Midbrain (tissue), 1 donor: ENCODE measurements around the gene CHST7.
A peak's percentile ranks its signal among the peaks of the same experiment; 100 is the strongest.

Source experiments
- DNase-seq: peaks from one replicate; lab custom pipeline; 2025; lab: John Stamatoyannopoulos, UW

CHST7 gene

DNA sequence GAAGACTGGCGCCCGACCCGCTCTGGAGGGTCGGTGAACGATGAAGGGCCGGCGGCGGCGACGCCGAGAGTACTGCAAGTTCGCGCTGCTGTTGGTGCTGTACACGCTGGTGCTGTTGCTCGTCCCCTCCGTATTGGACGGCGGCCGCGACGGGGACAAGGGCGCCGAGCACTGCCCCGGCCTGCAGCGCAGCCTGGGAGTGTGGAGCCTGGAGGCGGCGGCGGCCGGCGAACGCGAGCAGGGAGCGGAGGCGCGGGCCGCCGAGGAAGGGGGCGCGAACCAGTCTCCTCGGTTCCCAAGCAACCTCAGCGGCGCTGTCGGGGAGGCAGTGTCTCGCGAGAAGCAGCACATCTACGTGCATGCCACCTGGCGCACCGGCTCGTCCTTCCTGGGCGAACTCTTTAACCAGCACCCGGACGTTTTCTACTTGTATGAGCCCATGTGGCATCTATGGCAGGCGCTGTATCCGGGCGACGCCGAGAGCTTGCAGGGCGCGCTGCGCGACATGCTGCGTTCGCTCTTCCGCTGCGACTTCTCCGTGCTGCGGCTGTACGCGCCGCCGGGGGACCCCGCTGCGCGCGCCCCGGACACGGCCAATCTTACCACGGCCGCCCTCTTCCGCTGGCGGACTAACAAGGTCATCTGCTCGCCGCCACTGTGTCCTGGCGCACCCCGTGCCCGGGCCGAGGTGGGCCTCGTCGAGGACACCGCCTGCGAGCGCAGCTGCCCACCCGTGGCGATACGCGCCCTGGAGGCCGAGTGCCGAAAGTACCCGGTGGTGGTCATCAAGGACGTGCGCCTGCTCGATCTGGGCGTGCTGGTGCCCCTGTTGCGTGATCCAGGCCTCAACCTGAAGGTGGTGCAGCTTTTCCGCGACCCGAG, 568 bp downstream of the CHST7 start:
- no peak for DNase-seq

GRCh38 chrX:46574774-46575381, 1.3 kb downstream of the CHST7 start:
- no peak for DNase-seq

GRCh38 chrX:46575586-46575985, 2.0 kb downstream of the CHST7 start:
- DNase-seq, result no peak

- DNase-seq, result peak; percentile 12
These were observed 2.4 kb downstream of the CHST7 start for GRCh38 chrX:46575991-46576392.

GRCh38 chrX:46576458-46576857, 2.9 kb downstream of the CHST7 start:
- DNase-seq, result no peak

- no peak for DNase-seq
These were observed 3.8 kb downstream of the CHST7 start for GRCh38 chrX:46577221-46578005.

- DNase-seq, result no peak
These were observed 5.7 kb downstream of the CHST7 start for GRCh38 chrX:46579250-46579649.

GRCh38 chrX:46580613-46581012, 7.0 kb downstream of the CHST7 start:
- DNase-seq, result no peak

DNA sequence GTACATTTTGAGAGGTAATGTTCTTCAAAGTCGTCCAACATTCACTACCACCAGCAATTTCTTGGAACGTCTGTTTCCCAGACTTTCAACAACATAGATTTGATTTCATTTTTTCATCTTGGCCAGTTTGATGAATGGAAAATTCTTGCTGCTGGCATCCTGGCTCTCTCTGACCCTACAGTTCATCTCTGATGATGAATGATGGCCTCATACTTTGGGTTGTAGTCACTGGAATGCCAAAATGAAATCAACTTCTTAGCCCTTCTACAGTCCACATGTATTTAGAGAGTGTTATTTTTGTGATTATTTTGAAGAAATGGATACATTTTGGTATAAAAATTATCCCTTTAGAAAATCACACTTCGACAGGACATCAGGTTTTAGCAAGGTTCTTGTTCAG, 8.8 kb downstream of the CHST7 start:
- DNase-seq, result no peak

DNA sequence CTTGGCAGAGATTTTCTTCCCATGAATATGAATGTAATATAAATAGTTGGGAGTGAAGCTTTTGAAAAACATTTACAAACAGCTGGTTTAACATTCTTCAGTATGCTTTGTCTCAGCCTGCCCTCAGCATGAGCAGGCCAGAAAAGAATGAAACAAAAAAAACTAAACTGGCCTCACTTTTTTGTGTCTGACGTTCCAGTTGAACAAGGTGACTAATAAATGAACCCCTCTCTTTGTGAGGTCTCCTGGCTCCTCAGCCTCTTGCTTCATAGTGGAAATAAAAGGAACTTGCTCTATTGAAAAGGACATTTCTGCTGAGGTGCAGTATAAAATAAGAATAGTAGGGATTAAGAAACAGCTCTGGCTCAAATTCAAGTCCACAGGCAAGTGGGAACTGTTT, 9.4 kb downstream of the CHST7 start:
- peak; percentile 31 for DNase-seq

DNA sequence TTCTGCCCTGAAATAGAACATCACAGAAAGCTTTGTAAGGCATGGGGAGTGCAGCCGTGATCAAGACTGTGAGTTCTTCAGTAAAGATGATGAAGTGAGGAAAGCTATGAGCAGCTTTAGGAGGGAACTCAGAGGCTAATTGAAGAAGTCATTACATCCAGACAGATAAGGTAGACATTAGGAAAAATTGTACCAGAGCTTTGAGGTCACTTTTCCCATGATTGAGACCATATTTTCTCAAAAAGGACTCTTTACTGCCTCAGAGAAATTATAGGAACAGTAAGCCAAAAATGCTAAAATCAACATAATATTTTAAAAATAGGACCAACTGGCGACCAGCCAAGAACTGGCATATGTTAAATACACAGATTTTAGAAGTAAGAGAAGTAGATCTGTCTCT, 11.2 kb downstream of the CHST7 start:
- DNase-seq, result no peak

- no peak for DNase-seq
These were observed 13.6 kb downstream of the CHST7 start for GRCh38 chrX:46587158-46587557.

DNA sequence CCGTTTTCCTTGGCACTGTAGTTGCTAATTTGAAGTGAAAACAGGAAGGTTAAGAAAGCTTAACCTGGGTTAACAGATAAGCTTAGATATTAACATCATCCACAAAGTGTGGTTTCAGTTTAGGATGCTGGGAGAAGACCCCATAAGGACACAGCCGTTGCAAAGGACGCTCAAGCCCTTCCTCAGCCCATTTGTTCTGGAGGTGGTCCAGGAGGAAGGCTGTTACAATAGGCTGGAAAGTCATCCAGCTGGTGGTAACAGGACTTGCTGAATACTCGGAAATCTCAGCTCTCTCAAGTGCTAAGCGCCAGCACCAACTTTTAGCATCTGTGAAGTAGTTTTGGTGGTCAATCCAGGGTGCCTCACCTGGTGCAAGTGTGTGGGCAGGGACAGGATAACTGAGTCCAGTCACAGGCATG, 14.2 kb downstream of the CHST7 start:
- no peak for DNase-seq

DNA sequence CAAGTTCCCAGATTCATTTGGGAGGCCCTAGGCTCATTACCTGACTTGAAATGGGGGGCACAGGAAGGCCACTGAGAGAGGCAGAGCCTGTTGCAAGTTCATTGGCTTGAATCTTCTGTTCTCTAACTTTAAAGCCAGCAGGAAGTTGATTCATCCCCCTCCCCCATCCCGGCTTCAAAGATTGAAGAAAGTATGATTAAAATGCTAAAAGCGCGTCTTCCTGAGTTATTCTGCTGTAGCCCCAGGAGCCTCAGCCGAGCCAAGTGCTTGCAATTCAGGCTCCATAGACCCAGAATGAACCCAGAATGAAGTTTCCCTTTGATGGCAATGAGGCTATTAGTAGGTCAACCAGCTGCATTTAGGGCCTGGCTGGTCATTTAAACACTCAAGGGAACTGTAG, 14.7 kb downstream of the CHST7 start:
- DNase-seq, result peak; percentile 19

DNA sequence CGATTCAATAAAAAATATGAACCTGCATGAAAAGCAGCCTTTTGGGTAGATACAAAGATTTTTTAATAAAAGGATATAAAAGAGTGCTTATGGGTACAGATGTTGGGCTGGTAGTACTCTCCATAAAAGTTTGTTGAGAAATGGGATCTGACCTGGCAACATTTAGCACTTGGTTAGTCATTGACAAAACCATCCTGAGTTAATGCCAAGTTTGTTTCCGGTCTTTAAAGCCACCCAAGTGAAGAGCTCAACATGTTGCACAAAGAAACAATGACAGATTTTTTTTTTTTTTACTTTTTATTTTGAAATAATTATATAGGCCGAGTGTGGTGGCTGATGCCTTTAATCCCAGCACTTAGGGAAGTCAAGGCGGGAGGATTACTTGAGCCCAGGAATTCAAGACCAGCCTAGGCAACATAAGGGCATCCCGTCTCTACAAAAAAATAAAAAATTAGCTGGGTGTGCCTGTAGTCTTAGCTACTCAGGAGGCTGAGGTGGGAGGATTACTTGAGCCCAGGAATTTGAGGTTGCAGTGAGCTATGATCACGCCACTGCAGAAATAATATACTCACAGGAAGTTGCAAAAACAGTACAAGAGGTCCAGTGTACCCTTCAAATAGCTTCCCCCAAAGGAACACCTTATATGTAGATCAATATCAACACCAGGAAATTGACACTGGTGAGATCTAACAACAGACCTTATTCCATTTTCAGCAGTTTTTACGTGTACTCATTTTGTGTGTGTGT, 16.6 kb downstream of the CHST7 start:
- DNase-seq, result no peak

DNA sequence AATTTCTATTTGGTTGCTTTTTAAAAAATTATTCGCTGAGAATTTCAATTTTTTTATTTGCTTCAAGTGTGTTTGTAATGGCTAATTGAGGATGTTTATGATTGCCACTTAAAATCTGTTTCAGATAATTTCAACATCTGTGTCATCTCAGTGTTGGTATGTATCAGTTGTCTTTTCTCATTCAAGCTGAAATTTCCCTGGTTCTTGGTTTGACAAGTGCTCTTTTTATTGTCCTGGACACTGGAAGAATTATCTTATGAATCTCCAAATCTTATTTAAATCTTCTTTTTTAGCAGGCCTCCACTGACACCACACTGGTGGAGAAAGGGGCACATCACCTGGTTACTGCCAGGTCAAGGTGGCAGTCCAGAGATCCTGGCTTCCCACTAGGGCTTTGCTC, 21.5 kb downstream of the CHST7 start:
- no peak for DNase-seq

DNA sequence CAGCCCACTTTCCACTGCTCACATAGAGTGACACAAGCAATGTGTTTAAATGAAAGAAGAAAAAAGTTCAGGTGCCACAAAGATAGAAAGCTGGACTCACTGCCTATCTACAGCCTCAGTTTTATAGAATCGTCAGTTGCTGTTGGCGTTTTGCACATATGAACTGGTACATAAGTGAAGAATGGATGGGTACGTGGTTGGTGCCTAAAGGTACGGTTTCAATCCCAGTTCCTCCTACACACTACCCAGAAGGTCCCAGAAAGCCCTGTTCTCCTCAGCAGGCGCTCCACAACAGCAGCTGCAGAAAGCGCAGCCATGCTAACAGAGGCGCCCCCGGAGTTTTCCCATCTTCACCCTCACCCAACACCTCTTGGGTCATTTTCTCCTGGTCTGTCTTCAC, 23.6 kb downstream of the CHST7 start:
- no peak for DNase-seq

- no peak for DNase-seq
These were observed 24.2 kb downstream of the CHST7 start for GRCh38 chrX:46597771-46598170.

- no peak for DNase-seq
These were observed 25.5 kb downstream of the CHST7 start for GRCh38 chrX:46599051-46599560.

- DNase-seq, result no peak
These were observed 27.7 kb downstream of the CHST7 start for GRCh38 chrX:46601283-46601682.

DNA sequence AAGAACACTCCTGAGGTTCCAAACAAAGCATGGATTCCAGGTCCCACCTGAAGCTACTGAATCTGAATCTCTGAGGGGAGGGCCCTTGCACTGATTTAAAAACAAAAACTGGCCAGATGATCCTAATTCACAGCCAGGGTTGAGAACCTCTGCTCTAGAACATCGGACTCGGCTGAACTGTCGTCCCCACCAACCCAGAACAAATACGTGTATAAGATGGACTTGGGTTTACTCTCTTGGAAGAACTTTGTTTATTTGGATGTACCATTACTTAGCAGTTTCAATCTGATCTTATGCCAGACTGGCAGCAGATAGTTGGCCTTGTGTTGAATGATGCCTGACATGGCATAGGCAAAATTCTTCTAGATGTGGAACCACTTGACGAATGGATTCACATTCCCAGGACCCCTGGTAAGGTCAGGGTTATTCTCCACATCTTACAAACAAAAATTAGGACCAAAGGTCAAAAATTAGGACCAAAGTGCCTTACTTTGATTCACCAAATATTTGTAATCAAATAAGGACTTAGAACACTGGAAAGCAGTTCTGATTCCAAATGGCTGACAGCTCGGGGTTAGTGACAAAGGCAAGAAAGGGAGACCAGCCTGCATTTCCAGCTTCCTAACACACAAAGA, 29.0 kb downstream of the CHST7 start:
- DNase-seq, result no peak
